Right cardiac atrium (tissue), 5 donors: ENCODE measurements around the gene ERLEC1. TPM values are rescaled to one million over a fixed set of nuclear protein-coding genes. Genes with fewer than 3 reads are reported as not detected.

Source experiments
- ATAC-seq, 2 donors: fragments of 200-7000 bp; cut with Tn5 transposase; one replicate each; pipeline versions ENCODE4 v1.8.0 to v1.9.1; 2020; ENCODE audit warnings: moderate library complexity in 2 of 2, mild to moderate bottlenecking in 1 of 2
- DNase-seq, 3 donors: peaks; one replicate each; pipeline ENCODE4 v3.0.0-alpha.2; 2020
- H3K27ac ChIP-seq: one replicate; pipeline ENCODE4 v1.5.1; 2013; ENCODE audit warnings: mild to moderate bottlenecking, low read length, control low read depth, moderate library complexity
- H3K27me3 ChIP-seq: one replicate; pipeline ENCODE4 v1.6.1; 2013; ENCODE audit not compliant: control insufficient read depth, insufficient read depth
- H3K4me1 ChIP-seq: one replicate; pipeline ENCODE4 v1.6.1; 2013; ENCODE audit warnings: low read length; ENCODE audit not compliant: control insufficient read depth, insufficient read depth
- H3K4me3 ChIP-seq: one replicate; pipeline ENCODE4 v1.5.1; 2013; ENCODE audit warnings: low read length, control low read depth
- H3K9me3 ChIP-seq: one replicate; pipeline ENCODE4 v1.6.1; 2013; ENCODE audit warnings: low read length; ENCODE audit not compliant: control insufficient read depth
- WGBS: extraction: QIAGEN DNeasy Blood & Tissue Kit; methylation state at CpG from one replicate; pipeline ENCODE4 v1.1.7; 2013; 5-methylcytosine and 5-hydroxymethylcytosine counted together
- intact Hi-C, 4 donors: fragments of 100-400 bp; cut with DNase I; formaldehyde crosslinking; loops; one replicate each; pipeline versions ENCODE4 v1.11.0 to v1.14.0; 2022 to 2023
- microRNA-seq, 2 donors: library from miRNA; unstranded; fragments of <30 nt; microRNA quantifications; one replicate each; pipeline ENCODE4 v1.2.0, GENCODE V29; 2020 to 2021
- polyA plus RNA-seq: library from polyadenylated mRNA; stranded (reverse); fragments of 200-250 nt; gene quantifications from one replicate; pipeline ENCODE4 v1.2.3, GENCODE V29; 2013
- total RNA-seq, 4 donors: library from RNA; stranded (reverse); fragmentation: NEBNext Ultra II Directional; extraction: Animal tissue kit (Norgen Biotek cat#: 25700); gene quantifications; one replicate each; pipeline ENCODE4 v1.2.1, GENCODE V29; 2021
- donor health status: healthy with polysubstance abuse.
- donor health status: DM: no; HTN: yes; CAD: no.
- donor health status: DM: no; HTN: no; CAD: no.
- donor health status: DM: no; HTN: yes; CAD: no; lungs with severe emphysema.
- donor health status: DM: yes; HTN: yes; CAD: no.

The ERLEC1 gene
- total and polyA plus RNA-seq, 5 donors = 29.1 to 45.8 (median 39.8) TPM

DNA sequence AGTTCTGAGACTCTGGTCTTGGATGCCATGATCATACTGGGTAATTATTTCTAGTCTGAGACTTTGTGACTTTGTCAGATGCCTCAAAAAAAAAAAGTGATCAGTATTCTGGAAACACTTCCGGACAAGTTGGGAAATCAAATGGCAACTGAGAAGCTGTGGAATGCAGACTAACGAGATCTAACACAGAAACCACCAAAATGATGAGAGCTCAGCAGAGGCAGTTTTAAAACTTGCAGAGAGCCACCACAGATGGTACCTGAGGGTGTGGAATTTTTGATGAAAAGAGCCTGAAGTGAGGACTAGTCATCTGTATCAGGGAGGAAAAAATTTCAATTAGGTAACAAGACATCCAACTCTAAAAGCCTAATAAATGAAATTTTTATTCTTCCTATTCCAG is 78.4 kb downstream of the ERLEC1 start:
- WGBS = 84% methylated on average over 2 of the region's 2 CpGs
- no peak for ATAC-seq
- no peak overlapping the region for H3K27ac ChIP-seq
- no peak for DNase-seq
- H3K9me3 ChIP-seq = no peaks in the 10 kb centered on the region
- no peaks in the 10 kb centered on the region for H3K27me3 ChIP-seq
- no peak overlapping the region for H3K4me3 ChIP-seq
- intact Hi-C loops = no loop called here
- H3K4me1 ChIP-seq = peaks cover 3% of the 10 kb centered on the region

DNA sequence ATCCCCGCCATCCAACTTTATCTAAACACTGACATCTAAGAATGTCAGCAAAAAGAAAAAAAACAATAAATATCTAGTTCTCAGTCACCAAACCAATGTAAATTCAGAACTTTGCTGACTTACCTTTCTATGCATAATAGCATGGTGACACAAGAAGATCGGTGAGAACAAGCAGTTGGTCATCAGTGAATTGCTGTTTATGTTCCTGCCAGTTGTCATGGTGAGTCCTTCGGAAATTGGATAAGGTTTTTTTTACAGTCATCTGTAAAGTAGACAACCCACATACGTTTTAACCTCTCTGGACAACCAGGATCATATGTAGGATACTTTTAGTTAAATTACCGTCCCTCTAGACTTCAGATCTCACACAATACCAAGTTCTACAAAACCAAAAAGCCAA is 79.1 kb downstream of the ERLEC1 start:
- no peak for ATAC-seq
- DNase-seq = no peak
- Histone ChIP-seq H3K27me3 (no peaks in the 10 kb centered on the region), H3K4me1 (peaks cover 3% of the 10 kb centered on the region), H3K9me3 (no peaks in the 10 kb centered on the region), H3K27ac (no peak overlapping the region), H3K4me3 (no peak overlapping the region)
- WGBS = 74% methylated on average over 5 of the region's 5 CpGs
- intact Hi-C loops = no loop called here

DNA sequence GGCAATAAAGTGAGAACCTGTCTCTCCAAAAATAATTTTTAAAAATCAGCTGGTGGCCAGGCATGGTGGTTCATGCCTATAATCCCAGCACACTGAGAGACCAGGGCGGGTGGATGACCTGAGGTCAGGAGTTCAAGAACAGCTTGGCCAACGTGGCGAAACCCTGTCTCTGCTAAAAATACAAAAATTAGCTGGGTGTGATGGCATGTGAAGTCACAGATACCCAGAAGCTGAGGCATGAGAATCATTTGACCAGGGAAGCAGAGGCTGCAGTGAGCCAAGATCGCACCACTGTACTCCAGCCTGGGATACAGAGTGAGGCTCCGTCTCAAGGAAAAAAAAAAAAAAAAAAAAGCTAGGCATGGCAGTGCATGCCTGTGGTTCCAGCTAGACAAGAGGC is 80.3 kb downstream of the ERLEC1 start:
- H3K4me3 ChIP-seq = no peak overlapping the region
- H3K27ac ChIP-seq = no peak overlapping the region
- H3K4me1 ChIP-seq = peaks cover 3% of the 10 kb centered on the region
- intact Hi-C loops = no loop called here
- DNase-seq (no peak), ATAC-seq (no peak)
- H3K9me3 ChIP-seq = no peaks in the 10 kb centered on the region
- 84% methylated on average over 5 of the region's 5 CpGs for WGBS
- no peaks in the 10 kb centered on the region for H3K27me3 ChIP-seq

DNA sequence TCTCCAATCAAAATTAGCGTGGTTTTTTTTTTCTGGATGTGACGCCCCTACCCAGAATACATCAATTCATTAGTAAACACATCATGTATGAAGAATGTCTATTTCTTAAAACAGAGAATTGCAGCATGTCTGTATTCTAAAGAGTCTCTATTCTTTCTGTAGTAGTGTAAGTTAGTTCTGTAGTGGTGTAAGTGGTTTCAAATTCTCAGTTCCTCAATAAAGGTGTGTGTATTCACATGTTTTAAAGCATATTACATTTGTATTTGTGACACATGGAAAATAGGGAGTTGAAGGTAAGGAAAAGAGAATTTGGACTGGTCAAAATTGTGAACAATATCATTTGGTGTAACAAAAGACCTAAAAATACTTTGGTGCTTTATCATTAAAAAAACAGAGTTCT is 80.9 kb downstream of the ERLEC1 start:
- 100% methylated on average over 2 of the region's 2 CpGs for WGBS
- H3K27ac ChIP-seq = no peak overlapping the region

More for the DNA sequence above, 80.9 kb downstream of the ERLEC1 start:
- no peaks in the 10 kb centered on the region for H3K9me3 ChIP-seq
- H3K27me3 ChIP-seq = no peaks in the 10 kb centered on the region
- no peak for DNase-seq
- intact Hi-C loops = no loop called here
- no peak overlapping the region for H3K4me3 ChIP-seq
- no peak for ATAC-seq
- peaks cover 3% of the 10 kb centered on the region for H3K4me1 ChIP-seq

Small RNAs within 50 kb of the gene (microRNA-seq; reads per million reads assigned to microRNA genes)
- 0 reads per million in 2 donors for gene MIR3682

Other genes with a start within 250 kb of the ERLEC1 start
- gene CHAC2, start 19.2 kb upstream of the ERLEC1 start, total RNA-seq = 1 to 10 TPM; 2.1 to 3.5 (median 3.0) TPM
- 3.8 TPM for gene CHAC2, start 19.2 kb upstream of the ERLEC1 start, polyA plus RNA-seq
- 10 to 100 TPM; 10.0 to 18.0 (median 15.7) TPM for gene ASB3, start 91 bp upstream of the ERLEC1 start, total RNA-seq
- gene ASB3, start 91 bp upstream of the ERLEC1 start, polyA plus RNA-seq = 8.2 TPM
- gene GPR75, start 72.9 kb downstream of the ERLEC1 start, total RNA-seq = 1 to 10 TPM in 3 of 4 donors, under 1 TPM in 1; 0.85 to 2.2 (median 1.2) TPM
- gene GPR75, start 72.9 kb downstream of the ERLEC1 start, polyA plus RNA-seq = 0.84 TPM
- 10 to 100 TPM; 44.9 to 88.0 (median 50.4) TPM for gene PSME4, start 183.9 kb downstream of the ERLEC1 start, total RNA-seq
- gene PSME4, start 183.9 kb downstream of the ERLEC1 start, polyA plus RNA-seq = 38.0 TPM